ENCODE results near the gene CEMP1. TPM values are rescaled to one million over a fixed set of nuclear protein-coding genes. Genes with fewer than 3 reads are reported as not detected.

Gene CEMP1
- total RNA-seq, 1 donor from 2014 or later: not detected

- Histone ChIP-seq H3K4me1 (peaks cover 8 to 17% of the 10 kb centered on the region in 2 donors), H3K9me3 (no peaks in the 10 kb centered on the region), H3K4me3 (peak overlapping the region in 1 of 2 donors; percentile 39), H3K27me3 (no peaks in the 10 kb centered on the region), H3K36me3 (no peaks in the 10 kb centered on the region), H3K27ac (peak overlapping the region; percentile 49 to 57)
- intact Hi-C loops (cut with DNase I): no loop called here
- no peak for DNase-seq (ENCODE audit: low spot score in 2 of 2)
- TF ChIP-seq CTCF (IDR thresholded peaks at IDR 0.05): no peak
These were observed 48.3 kb downstream of the CEMP1 start for GRCh38 chr16:2482708-2483534.

GRCh38 chr16:2482249-2482648 lies 49.0 kb downstream of the CEMP1 start:
- DNase-seq (ENCODE audit: low spot score in 2 of 2): no peak
- Histone ChIP-seq H3K9me3 (no peaks in the 10 kb centered on the region), H3K27me3 (no peaks in the 10 kb centered on the region), H3K27ac (peak overlapping the region; percentile 49 to 57), H3K36me3 (no peaks in the 10 kb centered on the region), H3K4me1 (peaks cover 8 to 17% of the 10 kb centered on the region in 2 donors), H3K4me3 (peak overlapping the region in 1 of 2 donors; percentile 39)
- intact Hi-C loops (cut with DNase I): no loop called here
- no peak for TF ChIP-seq CTCF (IDR thresholded peaks at IDR 0.05)

- no peak for TF ChIP-seq CTCF (IDR thresholded peaks at IDR 0.05)
- H3K36me3 ChIP-seq: no peaks in the 10 kb centered on the region
- no peak overlapping the region for H3K4me3 ChIP-seq
- intact Hi-C loops (cut with DNase I): no loop called here
- DNase-seq (ENCODE audit: low spot score in 2 of 2): no peak
- no peaks in the 10 kb centered on the region for H3K9me3 ChIP-seq
- no peak overlapping the region for H3K27ac ChIP-seq
- H3K27me3 ChIP-seq: no peaks in the 10 kb centered on the region
- peaks cover 8 to 17% of the 10 kb centered on the region in 2 donors for H3K4me1 ChIP-seq
These were observed 49.5 kb downstream of the CEMP1 start for GRCh38 chr16:2481676-2482075.

DNA sequence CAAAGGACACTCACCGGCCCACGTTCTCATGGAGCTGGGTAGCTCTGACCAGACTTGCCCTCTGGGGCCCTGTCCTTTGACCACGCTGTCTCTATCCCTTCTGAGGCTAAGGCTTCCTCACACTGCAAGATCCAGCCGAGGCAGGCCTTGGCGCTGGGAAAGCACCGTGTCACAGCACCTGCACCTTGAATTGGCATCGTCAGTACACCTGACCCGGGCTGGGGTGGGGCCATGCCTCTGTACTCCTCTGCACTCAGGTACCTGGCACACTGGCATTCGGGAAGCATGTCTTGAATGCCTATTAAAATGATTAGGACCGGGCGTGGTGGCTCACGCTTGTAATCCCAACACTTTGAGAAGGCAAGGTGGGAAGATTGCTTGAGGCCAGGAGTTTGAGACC lies 50.3 kb downstream of the CEMP1 start:
- Histone ChIP-seq H3K27me3 (no peaks in the 10 kb centered on the region), H3K4me3 (no peak overlapping the region), H3K9me3 (no peaks in the 10 kb centered on the region), H3K4me1 (peaks cover 10 to 18% of the 10 kb centered on the region in 2 donors), H3K27ac (no peak overlapping the region), H3K36me3 (no peaks in the 10 kb centered on the region)
- DNase-seq (ENCODE audit: low spot score in 2 of 2): no peak
- intact Hi-C loops (cut with DNase I): no loop called here
- TF ChIP-seq CTCF (IDR thresholded peaks at IDR 0.05): no peak

Other genes starting within 250 kb of the CEMP1 start
- 25.9 TPM for gene ABCA3, start 190.7 kb downstream of the CEMP1 start, total RNA-seq
- gene CCNF, start 102.0 kb downstream of the CEMP1 start, total RNA-seq: 0.43 TPM
- not detected for gene TEDC2, start 71.3 kb downstream of the CEMP1 start, total RNA-seq
- gene NTN3, start 60.1 kb downstream of the CEMP1 start, total RNA-seq: not detected
- gene TBC1D24, start 56.3 kb downstream of the CEMP1 start, total RNA-seq: 22.5 TPM
- 91.9 TPM for gene ATP6V0C, start 17.5 kb downstream of the CEMP1 start, total RNA-seq
- gene AMDHD2, start 11.0 kb downstream of the CEMP1 start, total RNA-seq: 16.1 TPM
- 23.2 TPM for gene PDPK1, start 6.6 kb upstream of the CEMP1 start, total RNA-seq
- 10.5 TPM for gene KCTD5, start 151.1 kb upstream of the CEMP1 start, total RNA-seq
- not detected for gene PRSS27, start 188.8 kb upstream of the CEMP1 start, total RNA-seq
- gene SRRM2, start 221.2 kb upstream of the CEMP1 start, total RNA-seq: 359 TPM
- 1,184 TPM for gene ELOB, start 245.9 kb upstream of the CEMP1 start, total RNA-seq

Data from ascending aorta (tissue), 2 donors.